SU-DHL-6 (cell line): ENCODE measurements around the gene ZFP69B.

Experiments used
- CTCF ChIP-seq: fragments of 200-600 bp; sonication (generic); IDR thresholded peaks from one replicate; pipeline ENCODE4 v1.5.1; 2017; ENCODE audit warnings: antibody characterized with exemption, mild to moderate bottlenecking, low read length, moderate library complexity; ENCODE audit not compliant: insufficient read depth, poor library complexity, severe bottlenecking
- EZH2phosphoT487 ChIP-seq: fragments of 200-600 bp; sonication (generic), shearing (Covaris generic); conservative IDR thresholded peaks from 2 replicates; pipeline ENCODE4 v1.6.1; 2018; ENCODE audit warnings: mild to moderate bottlenecking, antibody characterized with exemption, low read length, moderate library complexity, mixed read lengths

GRCh38 chr1:40477678-40478053 lies 27.4 kb downstream of the ZFP69B start:
- no peak for TF ChIP-seq CTCF
- TF ChIP-seq EZH2phosphoT487 = no peak
